ENCODE results near the gene ARMC2.
A peak's percentile ranks its signal among the peaks of the same experiment; 100 is the strongest.
"Not testable (repeated sequence)": the region's sequence is repeated elsewhere in the genome, so short reads cannot be mapped to it uniquely, and the experiment has no call there.

The ARMC2 gene, protein sequence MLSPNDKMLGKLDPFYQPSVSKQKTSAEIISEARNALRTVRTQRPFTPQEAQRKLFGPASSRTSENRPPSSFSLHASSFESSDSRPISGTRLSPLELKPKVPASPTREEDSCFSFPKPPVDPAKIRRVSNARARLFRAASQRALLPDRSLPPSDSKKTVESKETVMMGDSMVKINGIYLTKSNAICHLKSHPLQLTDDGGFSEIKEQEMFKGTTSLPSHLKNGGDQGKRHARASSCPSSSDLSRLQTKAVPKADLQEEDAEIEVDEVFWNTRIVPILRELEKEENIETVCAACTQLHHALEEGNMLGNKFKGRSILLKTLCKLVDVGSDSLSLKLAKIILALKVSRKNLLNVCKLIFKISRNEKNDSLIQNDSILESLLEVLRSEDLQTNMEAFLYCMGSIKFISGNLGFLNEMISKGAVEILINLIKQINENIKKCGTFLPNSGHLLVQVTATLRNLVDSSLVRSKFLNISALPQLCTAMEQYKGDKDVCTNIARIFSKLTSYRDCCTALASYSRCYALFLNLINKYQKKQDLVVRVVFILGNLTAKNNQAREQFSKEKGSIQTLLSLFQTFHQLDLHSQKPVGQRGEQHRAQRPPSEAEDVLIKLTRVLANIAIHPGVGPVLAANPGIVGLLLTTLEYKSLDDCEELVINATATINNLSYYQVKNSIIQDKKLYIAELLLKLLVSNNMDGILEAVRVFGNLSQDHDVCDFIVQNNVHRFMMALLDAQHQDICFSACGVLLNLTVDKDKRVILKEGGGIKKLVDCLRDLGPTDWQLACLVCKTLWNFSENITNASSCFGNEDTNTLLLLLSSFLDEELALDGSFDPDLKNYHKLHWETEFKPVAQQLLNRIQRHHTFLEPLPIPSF

DNA sequence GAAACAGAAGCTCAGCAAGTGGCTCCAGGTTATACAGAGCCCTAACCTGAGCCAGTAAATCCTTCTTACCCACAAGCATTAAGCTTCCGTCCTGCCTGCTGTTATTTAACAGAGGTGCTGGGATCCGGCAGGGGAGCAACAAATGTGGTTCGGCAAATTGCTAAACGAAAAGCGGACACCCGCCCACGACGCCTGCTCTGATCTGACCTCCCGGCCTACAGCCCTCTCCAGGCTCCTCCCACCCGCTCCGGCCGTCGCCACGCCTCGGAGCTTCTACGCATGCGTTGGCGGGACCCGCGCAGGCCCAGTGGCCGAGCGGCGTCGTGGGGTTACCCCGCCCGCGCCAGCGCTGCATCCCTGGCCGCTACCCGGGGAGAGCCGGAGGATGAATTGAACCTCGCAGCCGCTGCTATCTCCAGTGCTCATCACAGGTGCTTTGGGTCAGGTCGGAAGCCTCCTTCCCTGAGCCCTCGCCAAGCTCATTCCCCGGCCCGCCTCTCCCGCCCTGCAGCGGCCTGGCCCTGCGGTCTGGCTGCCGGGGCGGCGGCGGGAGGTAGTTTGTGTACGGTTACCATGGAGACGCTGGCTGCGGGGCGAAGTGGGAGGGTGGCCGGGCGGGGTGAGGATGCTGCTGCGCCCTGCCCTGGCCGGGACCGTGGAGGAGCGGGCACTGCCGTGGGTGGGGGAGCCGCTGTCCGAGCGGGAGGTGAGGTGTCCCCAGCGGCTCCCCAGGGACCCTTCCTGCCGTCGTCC, at the start of gene ARMC2:
TSS of gene ARMC2 (plus strand) at position 307 of the 753 bp plus-strand sequence. CDS start 5,846 bp downstream, outside the sequence.
- DNase-seq (ENCODE audit: low read depth) = peak; percentile 79

DNA sequence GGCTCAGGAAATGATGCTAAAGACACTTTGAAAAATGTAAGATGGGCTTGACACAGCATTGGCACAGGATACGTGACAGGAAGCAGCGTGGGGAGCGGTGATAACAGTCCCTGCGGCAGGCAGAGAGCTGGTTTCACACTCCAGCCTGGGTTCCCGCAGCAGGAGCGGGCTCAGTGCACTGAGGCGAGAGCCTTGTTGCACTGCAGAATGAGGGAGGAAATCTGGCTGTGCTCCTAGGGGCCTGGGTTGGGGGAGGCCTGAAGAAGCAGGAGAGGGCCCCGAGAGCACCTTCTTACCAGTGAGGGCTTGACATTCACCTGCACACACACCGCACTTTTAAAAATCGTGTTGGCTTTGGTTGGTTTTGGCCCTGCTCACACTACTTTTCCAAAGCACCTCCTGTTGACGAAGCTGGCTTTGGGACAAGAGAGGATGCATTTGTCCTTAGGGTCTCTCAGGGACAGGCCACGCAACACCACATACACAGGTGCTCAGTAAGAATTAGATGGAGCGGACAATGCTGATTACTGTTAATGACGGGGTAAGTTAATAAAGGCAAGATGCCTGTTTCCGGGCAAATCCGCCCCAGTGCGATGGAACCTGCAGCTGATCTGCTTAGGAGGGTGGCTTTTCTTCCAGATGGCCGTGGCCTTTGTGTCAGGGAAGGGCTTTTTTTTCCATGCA, 49.4 kb upstream of the ARMC2 start:
- peak; percentile 23 for DNase-seq (ENCODE audit: low read depth)

DNA sequence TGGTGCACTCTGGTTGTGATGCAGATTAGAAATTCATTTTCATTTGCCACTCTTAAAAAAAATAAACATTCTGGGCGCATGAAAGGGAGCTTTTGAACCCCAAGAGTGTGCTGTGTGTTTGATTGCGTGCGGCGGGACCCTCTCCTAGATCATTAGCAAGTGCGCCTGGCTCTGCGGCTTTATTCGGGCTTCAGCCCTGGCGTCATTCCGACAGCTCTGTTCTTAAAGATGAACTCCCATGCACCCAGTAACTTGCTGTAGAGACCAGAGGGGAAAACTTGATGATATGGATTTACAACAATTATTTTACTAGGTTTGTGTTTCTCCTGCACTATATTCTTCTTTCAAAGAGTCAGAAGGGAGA, 48.9 kb upstream of the ARMC2 start:
- DNase-seq (ENCODE audit: low read depth) = no peak

DNA sequence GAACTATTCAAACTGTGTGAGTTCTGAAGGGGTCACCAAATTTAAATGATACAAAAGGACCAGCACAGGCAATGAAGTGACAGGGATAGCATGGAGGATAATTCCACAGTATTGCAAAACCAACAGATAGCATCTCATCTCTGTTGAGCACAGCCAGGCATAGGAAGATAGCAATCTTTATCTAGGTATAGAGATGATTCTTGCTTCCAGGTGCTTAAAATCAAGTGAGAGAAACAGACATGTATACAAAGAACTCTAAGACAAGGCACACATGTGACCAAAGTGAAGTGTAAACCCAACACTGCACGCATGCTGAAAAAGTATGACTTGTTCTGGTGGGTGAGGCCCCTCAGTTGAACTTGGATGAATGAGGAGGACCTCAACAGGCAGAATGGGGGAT, 48.4 kb upstream of the ARMC2 start:
- no peak for DNase-seq (ENCODE audit: low read depth)

DNA sequence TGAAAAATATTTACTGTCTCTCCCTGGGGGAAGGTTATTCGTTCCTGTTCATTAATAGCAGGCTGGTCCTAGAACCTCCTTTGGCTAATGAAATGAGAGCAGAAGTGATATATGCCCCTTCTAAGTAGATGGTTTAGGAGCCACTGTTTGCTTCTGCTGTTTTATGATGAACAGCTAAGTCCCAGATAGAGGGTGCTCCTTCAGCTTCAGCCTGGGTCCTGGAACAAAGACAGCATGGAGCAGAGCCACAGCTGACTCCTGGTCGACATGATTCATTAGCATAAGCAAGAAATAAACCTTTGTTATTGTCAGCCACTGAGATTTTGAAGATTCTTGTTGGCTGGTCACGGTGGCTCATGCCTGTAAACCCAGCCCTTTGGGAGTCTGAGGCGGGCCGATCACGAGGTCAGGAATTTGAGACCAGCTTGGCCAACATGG, 47.8 kb upstream of the ARMC2 start:
- no peak for DNase-seq (ENCODE audit: low read depth)

DNA sequence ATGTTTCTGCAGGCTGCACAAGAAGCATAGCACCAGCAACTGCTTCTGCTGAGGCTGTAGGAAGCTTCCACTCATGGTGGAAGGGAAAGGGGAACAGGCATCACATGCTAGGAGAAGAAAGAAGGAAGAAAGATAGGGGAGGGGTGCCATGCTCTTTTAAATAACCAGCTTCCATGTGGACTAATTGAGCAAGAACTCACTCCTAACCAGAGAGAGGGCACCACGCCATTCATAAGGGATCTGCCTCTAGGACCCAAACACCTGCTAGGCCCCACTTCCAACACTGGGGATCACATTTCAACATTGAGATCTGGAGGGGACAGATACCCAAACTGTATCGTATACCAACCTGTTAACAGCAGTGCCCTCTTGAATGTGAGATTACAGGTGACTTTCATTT, 46.9 kb upstream of the ARMC2 start:
- DNase-seq (ENCODE audit: low read depth) = no peak

DNA sequence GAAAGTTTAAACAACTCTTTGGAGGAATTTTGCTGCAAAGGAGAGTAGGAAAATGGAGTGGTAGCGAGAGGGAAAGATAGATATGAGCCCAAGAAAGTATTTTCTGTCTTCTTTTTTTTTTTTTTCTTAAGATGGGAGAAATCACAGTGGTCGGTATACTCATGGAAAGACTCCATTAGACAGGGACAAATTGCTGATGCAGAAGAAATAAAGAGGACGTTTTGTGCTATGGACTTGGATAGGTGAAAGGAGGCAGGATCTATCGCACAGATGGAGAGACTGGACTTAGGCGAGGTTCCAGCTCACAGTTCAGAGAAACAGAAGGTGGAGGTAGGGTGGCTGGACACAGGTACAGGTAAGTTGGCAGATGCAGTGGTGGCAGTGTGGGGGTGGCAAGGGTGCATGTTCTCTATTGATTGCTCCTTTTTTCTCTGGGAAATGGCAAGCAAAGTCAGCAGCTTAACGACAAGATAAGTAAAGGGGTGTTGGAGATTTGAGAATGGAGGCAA, 44.2 kb upstream of the ARMC2 start:
- no peak for DNase-seq (ENCODE audit: low read depth)

DNA sequence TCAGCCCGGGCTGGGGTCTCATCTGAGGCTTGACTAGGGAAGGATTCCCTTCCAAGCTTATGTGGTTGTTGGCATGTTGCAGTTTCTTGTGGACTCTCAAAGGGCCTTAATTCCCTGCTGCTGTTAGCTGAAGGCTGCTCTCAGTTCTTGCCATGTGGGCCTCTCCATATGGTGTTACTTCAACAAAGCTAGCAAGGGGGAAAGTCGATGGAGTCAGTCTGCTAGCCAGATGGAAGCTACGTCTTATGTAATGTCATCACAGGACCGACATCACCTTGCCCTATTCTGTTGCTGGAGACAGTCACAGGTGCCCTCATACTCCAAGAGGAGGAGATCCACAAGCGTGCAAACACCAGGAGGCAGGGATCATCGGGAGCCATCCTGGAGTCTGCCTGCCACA, 43.3 kb upstream of the ARMC2 start:
- DNase-seq (ENCODE audit: low read depth) = no peak

DNA sequence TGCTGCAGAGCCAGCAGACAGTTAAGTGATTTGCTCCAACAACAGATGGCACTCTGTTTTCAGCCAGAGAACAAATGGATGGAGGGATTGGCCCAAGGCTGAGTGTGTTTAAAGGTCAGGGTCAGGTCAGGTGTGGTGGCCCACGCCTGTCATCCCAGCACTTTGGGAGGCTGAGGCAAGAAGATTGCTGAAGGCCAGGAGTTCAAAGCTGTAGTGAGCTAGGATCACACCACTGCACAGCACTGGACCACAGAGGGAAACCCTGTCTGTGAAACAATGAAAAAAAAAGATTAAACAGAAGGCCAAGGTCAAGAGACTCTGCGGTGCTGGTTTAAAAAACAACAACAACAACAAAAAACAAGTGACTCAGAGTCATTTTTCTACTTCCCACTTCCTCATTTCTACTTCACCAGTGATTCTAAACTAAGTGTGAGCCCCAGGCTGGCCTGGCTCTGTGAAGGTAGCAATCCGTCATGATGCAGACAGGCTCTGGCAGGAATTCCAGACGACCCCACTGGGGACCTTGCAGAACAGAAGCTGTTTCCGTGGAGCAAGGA, 42.5 kb upstream of the ARMC2 start:
- DNase-seq (ENCODE audit: low read depth) = no peak

DNA sequence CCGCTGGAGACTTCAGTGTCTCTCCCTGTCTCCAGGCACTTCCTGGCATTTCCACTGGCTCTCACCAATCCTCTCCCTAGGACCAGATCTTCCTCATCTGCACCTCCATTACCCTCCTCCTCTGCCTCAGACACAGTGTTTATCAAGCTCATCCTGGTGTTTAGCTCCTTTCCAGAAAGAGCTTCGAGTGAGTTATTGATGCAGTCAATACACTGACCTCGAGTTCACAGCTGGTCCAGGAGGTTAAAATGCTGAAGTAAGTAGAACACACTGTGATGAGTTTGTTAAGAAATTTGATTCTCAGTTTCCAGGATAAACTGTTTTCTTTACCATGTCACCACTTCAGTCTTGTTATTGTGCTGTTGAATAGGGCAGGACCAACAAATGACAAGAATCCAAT, 42.1 kb upstream of the ARMC2 start:
- no peak for DNase-seq (ENCODE audit: low read depth)

DNA sequence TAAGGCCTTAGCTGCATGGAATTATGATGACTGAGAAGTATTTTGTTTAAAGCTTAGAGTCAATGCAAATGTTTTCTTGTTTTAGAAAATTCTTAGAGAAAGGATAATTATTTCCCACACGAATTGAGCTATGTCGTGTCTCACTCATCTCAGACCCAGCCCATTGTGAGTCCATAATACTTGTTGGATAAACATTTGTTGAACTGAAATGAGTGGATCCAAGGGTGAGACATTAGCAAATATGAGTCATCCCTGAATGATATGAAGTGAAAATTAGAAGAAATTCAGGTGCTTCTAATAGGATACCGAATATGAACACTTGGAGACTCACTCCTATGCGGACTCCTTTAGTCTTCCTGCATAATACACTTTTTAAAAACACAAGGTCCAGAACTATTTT, 41.6 kb upstream of the ARMC2 start:
- DNase-seq (ENCODE audit: low read depth) = no peak

DNA sequence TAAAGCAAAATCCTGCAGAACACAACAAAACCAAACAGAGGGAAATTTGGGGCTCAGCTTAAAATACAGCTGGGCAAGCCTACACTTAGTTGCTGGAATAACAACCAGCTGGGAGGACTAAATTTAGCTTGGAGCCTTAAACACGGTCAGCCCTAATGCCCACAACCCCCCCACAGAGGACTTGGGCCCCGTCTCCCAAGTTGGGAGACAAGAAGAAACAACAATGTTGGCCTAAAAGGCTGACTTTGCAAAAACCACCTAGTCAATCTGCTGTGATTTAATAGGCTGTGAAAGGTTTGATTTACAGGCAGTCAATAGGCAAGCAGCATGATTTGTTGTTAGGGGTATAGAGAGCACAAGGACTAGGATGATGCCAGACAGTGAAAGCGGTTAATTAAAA, 40.3 kb upstream of the ARMC2 start:
- DNase-seq (ENCODE audit: low read depth) = no peak

DNA sequence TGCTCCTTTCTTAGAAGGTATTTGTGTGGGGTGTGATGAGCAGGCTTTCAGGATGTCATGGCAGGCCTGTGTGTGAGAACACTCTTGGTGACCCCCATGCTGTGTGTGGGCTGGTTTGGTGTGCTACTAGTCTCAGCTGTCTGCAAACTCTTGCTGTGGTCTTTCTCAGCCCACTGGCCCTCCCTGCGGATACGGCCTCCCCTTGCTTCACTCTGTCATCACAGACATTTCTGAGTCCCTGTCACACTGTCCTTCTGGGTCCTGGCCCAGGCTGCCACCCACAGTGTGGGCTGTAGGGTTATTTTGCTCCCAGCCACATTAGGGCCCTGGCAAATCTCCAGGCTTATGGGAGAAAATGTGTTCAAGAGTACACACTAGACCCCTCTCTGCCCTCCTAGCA, 39.0 kb upstream of the ARMC2 start:
- no peak for DNase-seq (ENCODE audit: low read depth)

DNA sequence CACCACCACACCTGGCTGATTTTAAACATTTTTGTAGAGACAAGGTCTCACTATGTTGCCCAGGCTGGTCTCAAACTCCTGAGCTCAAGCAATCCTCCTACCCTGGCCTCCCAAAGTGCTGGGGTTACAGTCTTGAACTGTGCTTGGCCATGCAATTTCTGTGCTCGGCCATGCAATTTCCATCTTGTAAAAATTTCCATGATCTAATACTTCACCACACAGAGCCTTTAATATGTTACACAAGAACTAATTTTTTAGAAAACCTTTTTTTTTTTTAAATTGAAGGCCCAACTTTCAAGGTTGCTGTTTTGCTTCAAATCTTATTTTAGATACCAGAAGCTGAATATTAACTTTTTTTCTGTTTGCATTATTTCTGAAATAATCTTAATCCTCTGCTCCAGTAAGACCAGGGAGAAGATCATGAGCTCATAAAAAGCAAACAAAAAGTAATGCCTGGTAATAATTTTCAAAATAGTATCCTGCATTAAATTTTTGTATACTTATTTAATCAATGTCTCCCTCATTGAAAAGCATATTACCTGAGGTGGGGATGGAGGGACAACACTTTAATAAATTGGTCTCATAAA, 38.1 kb upstream of the ARMC2 start:
- DNase-seq (ENCODE audit: low read depth) = no peak

DNA sequence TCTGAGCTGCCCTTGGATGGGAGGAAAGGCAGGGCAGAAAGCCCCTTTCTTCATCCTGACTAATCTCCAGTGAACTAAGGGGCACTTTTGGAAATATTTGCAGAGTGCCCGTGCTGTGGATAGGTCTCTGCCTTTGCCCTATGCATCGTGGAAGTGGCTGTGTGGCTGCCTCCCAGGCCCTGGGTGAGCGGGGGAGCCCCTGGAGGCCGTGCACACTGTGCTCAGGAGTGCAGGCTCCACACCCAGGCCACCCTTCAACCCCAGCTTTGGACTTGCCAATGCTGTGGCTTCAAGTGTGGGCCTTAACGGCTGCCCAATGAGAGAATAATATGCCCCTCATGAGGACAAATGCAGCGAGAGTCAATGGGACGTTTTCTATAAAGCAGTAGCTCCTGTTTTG, 36.7 kb upstream of the ARMC2 start:
- no peak for DNase-seq (ENCODE audit: low read depth)

DNA sequence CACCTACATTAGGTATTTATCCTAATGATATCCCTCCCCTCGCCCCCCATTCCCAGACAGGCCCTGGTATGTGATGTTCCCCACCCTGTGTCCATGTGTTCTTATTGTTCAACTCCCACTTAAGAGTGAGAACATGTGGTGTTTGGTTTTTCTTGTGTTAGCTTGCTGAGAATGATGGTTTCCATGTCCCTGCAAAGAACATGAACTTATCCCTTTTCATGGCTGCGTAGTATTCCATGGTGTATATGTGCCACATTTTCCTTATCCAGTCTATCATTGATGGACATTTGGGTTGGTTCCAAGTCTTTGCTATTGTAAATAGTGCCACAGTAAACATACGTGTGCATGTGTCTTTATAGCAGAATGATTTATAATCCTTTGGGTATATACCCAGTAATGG, 35.0 kb upstream of the ARMC2 start:
- DNase-seq (ENCODE audit: low read depth) = not testable (repeated sequence)

DNA sequence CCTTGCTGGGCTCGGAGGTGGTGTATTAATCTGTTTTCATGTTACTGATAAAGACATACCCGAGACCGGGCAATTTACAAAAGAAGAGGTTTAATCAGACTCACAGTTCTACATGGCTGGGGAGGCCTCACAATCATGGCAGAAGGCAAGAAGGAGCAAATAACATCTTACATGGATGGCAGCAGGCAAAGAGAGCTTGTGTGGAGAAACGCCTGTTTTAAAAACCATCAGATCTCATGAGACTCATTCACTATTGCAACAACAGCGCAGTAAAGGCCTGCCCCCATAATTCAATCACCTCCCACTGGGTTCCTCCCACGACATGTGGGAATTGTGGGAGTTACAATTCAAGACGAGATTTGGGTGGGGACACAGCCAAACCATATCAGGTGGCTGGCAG, 30.9 kb upstream of the ARMC2 start:
- DNase-seq (ENCODE audit: low read depth) = not testable (repeated sequence)

DNA sequence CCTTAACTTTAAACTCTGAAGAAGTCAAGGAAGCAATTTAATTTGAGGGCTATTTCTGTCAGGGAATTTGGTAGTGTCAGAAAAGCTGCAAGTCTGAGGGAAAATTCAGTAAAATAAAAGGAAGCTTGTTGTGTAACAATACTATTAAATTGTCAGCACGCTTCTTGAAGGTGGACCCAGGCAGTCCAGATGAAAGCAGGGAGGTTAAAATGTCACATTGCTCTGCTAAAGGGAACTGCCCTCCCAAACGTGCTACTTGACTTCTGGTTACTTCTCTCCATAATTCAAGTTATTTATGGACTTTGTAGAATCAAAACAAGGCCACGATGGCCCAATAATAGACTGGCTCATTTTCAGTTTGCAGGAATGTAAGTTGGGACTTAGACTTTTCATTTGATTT, 28.2 kb upstream of the ARMC2 start:
- no peak for DNase-seq (ENCODE audit: low read depth)

DNA sequence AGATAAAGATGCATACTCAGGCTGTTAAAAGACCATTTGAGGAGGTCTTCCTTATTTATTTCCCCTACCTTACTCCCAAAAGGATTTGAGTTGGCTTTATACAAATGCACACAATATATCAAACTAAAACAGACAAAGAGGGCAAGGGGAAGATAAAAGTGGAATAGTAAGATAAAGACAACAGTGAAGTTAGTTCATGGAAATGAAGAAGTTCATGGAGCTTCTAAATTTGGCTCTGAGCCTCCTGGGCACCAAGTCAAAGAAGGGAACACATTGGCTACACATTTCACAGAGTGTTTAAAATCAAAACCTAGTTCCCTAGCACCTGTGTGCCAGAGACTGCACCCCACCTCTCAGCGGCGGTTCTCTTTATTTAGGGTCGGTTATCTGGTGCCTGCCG, 25.8 kb upstream of the ARMC2 start:
- DNase-seq (ENCODE audit: low read depth) = no peak

DNA sequence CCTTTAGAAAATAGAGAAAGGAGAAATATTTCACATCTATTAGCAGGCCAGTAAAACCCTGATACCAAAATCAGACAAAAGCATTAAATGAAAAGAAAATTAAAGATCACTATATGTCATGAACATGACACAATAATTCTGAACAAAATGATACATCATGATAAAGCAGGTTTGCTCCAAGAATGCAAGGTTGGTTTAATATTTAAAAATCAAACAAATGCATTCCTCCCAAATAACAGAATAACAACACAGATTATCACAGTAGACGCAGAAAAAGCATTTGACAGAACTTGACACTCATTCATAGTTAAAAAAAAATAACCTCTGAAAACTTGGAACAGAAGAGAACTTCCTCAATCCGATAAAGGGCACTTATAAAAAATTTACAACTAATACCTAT, 22.9 kb upstream of the ARMC2 start:
- no peak for DNase-seq (ENCODE audit: low read depth)

DNA sequence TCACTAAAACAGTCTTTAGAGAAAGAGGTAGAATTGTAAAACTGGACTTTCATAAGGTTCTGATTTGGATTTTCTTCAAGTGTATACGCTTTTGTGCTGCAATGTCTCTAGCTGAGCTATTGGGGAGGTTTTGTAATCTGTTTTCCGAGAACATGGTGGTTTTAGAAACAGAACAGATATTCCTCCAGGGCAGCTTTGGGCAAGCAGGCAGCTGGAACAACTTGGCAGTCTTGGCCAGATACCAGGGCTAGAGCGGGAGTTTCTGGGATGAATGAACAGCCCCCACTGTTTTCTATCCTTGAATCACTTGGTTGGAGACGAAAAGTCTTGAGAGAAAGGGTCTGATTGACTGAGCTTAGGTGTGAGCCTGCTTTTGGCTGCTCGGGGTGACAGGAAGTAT, 17.1 kb upstream of the ARMC2 start:
- DNase-seq (ENCODE audit: low read depth) = no peak

Measured in activated T-helper 1 cell treated with Interleukin-2 at 50 U/mL for 16 hours (primary cell).